CD4-positive, alpha-beta T cell treated with Interleukin-21 for 1 hour (primary cell): ENCODE measurements around the gene ZFHX3.

Experiments
- DNase-seq: peaks from one replicate; pipeline ENCODE4 v3.0.0-alpha.2; 2020

ZFHX3 gene

DNA sequence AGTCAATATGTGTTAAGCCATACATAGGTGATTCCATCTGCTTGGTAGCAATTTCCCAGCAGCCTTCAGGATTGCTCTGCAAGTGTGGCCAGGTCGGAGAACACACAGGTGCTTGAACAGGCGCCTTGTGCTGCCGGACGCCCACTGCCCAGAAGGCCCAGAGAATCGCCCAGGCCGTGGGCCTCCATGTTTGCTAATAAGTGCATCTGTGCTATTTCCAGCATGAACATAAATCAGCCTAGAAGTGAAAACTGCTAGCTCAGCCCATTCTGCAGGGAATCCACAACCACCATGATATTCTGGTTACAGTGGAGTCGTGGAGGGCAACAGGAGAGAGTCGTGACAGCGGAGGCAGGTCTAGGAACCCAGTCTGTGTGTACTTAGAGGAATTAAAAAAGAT lies 78.1 kb downstream of the ZFHX3 start:
- DNase-seq = no peak

DNA sequence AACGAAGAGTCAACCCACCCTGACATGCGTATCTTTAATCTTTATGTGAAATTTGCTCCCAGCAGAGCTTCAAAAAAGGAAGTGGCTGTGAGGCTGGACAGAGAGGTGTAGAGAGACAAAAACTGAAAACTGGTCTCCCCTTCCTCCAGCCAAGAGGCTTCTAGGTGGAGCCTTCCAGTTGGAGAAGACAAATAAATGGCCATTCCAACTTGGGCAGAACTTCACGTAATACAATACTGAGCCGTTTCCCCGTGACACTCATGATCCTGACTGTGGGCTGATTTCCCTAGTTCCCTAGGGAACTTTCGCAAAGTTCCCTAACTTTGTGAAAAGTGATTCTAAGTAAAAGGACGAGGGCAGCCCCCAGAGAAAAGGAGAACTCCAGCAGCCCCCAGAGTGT lies 78.8 kb downstream of the ZFHX3 start:
- no peak for DNase-seq

DNA sequence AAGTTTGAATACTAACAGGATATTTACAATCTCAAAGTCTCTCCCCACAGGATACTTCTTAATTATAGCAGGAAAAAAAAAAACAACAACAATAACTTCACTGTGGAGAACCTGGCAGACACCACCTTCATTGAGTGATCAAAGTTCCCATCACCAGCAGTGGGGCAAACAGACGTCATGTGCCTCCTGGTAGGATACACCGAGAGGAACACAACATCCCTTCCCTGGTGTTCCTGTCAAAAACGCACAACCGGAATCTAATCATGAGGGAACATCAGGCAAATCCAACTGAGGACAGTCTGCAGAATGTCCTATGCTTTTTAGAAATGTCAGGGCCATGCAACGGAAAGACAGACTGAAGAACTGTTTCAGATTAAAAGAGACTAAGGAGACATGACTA lies 80.0 kb downstream of the ZFHX3 start:
- DNase-seq = no peak

DNA sequence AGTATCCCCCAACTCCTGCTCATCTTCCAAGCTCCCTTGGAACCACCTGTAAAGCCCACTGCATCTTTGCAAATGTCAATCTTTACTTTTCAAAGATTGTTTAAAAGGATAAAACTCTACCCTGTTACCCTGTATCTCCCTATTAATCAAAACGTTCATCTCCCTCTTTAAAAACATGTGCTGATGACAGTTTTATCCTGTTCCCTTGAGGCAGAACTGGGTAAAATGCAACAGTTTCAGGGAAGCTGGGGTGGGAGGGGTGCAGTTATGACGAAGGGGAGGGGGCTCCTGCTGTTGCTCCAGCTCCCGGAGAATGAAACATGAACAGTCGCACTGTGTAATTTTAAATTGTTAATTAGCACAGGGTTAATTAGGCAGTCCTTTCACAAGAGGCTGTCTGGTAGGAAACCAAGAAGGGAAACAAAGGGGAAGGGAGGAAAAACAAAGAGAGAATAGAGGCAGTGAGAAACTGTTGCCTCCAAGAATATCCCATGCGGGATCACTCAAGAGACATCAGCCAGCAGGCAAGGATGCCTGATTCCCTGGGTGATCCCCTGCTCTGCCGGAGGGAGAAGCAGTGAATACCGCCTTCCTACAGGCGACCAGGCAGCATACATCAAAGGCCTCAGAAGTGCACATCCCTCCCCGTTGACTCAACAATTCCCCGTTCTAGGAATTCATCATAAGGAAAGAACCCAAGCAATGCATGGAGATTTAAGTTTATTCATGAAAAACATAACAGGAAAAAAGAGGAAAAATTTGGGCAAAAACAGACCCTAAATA lies 84.2 kb downstream of the ZFHX3 start:
- DNase-seq = no peak

DNA sequence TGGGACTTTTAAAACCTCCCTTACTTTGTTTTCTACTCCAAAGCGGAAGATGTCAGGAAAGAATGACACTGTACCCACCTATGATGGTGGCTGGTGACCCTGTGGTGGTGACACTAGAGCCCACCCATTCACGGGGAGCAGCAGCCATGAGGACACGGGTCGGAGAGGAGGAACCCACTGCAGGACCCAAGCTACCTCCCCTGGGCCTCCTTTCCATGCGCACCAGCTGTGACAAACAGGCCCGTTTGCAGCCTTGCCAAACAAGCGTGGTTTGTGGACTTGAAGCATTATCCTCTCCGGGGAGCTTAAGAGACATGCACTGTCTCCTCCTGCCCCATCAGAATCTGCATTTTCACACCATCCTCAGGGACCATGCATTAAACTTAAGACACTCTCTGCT lies 85.6 kb downstream of the ZFHX3 start:
- DNase-seq = no peak

DNA sequence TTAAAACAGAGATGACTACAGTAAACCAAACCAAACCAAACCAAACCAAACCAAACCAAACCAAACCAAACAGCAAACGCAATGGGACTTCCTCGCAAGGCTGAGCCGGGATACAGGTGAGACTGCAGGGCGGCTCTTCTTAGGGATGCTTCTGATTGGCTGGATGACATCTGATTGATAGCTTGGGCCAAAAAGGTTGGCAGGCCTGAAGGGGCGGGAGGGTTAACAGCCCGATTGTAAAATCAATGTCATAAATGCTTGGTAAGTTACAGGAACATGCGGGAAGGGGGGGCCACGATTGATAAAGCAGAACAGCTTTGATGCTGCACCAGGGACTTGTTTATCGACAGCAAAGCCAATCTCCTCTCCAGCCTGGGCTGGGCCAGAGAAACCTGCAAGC lies 86.1 kb downstream of the ZFHX3 start:
- no peak for DNase-seq

DNA sequence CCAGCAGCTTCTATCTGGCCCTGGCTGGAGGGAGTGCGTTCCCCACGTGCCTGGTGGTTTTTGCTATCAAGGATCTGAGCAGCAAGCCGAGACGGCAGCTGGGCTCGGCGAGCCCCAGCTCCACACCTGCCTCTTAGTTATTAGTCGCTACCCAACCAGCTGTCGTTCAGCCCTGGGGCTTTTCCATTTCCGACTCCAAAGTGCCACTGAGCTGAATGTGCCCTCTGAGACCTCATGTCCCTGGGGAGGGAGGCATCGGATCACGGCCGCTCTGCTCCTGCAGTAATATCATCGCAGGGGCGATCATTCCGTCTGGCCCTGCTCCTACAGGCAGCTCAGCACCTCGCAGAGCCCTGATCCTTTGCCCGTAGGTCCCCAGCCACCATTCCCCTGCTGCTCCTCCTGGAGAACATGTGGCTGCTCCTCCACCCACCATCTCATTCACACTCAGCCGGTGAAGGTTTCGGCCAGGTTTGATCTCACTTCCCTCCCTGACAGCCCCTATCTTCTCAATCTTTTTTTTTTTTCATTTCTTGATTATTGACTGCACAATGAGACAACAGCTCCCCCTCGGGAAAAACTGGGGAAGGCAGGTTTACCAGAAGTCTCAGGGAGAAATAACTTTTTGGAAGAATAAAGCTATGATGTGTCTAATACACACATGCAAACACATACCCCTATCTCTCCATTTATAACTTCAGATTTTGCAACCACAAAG lies 86.7 kb downstream of the ZFHX3 start:
- no peak for DNase-seq

DNA sequence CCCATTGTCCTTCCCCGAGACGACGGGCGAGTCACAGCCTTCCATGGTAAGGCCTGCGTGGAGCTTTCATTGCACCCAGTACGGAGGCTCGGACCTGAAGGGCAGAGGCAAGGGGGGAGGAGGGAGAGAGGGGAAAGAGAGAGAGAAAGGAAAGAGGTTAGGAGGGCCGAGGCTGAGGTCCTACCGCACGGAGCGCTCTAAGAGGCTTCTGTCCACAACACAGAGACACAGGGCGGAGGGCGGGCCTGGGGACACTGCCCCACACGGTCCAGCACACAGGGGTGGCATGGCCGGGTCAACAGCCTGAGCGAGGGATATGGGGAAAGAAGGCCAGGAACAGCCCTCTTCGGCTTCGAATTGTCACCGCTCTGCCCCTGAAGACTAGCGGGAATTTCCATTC lies 87.8 kb downstream of the ZFHX3 start:
- no peak for DNase-seq

DNA sequence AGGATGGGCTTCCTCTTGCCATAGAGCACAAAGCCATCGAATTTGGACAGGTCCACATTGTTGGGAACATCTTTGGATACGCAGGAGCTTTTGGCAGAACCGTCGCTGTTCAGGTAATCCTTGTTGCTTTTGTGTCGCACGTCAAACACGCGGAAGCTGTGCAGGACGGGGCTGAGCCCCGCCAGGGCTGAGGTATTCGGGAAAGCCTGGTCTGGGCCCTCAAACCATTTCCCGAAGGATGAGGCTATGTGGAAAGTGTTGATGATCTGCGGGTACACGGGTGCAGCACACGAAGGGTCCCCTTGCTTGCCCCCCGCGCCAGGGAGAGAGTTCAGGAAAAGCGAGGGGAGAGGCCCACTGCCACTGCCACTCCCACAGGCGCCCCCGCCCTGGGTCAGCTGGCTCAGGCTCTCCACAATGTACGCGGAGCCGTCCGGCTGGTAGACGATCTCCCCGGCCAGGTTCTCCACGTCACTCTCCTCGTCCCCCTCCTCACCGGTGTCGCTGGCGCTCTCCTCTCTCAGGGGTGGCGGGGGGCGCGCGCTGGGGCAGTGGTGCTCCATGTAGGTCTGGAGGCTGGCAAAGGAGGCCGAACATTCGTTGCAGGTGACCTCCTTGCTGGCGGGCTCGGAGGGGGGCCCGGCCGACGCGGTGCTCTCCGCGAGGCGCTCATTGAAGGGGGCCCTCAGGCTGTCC lies 88.5 kb downstream of the ZFHX3 start:
- DNase-seq = no peak

DNA sequence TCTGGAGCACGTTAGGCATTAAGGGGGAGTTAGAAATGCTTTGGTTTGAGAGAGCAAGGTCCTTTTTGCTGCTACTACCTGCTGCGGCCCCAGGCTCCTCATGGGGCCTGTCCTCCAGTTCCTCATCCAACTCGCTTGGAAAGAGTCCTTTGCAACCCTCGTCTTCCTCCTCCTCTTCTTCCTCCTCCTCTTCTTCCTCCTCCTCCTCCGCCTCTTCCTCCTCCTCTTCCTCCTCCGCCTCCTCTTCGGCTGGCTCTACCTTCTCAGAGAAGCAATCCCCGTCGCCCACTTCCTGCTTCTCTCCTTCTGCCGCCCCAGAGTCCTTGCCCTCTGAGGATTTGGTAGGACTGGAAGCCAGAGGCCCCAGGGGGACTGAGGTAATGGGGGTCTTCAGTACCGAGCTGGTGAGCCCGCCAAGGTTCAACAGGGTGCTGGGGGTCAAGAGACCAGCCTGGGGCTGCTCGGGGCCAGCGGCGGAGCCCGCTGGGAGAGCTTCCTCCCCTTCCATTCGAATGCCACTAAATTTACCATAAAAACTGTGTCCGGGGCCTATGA lies 89.3 kb downstream of the ZFHX3 start:
- DNase-seq = no peak

DNA sequence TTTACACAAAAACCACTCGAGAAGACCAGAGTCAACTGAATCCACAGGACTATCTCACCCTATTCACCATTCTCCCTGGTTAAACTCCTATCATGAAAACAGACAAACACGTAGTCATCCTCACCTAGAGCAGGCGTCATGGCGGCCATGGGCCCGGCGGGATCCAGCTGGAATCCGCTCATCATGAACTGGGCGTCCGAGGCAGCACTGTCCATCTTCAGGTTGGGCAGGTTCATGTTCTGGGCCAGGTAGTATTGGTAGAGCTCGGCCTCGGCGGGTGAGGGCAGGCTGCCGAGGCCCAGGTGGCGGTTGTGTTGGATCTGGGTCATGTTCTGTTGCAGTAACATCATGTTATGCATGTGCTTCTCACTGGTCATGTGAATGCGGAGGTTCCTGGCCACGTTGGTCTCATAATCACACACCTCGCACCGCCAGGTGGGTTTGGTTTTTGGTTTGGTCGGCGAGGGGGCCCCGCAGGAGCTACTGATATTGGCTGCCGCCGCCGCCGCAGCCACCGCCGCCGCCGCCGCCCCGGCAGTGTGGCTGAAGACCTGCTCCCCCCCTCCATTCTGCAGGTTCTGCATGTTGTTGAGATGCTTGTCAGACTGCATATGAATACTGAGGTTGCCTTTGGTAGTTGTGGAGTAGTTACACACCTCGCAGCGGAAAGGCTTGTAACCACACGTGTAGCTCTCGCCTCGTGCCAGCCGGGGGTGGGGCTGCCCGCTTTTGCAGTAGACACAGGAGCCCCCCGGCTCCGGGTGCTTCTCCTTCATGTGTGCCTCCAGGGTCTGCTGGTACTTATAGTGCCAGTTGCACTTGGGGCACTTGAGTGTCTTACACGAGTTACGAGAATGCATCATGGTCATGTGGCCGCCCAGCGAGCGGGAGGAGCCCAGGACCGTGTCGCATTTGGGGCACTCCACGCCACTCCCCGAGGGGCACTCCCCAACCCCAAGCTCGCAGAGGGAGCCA lies 90.3 kb downstream of the ZFHX3 start:
- no peak for DNase-seq

DNA sequence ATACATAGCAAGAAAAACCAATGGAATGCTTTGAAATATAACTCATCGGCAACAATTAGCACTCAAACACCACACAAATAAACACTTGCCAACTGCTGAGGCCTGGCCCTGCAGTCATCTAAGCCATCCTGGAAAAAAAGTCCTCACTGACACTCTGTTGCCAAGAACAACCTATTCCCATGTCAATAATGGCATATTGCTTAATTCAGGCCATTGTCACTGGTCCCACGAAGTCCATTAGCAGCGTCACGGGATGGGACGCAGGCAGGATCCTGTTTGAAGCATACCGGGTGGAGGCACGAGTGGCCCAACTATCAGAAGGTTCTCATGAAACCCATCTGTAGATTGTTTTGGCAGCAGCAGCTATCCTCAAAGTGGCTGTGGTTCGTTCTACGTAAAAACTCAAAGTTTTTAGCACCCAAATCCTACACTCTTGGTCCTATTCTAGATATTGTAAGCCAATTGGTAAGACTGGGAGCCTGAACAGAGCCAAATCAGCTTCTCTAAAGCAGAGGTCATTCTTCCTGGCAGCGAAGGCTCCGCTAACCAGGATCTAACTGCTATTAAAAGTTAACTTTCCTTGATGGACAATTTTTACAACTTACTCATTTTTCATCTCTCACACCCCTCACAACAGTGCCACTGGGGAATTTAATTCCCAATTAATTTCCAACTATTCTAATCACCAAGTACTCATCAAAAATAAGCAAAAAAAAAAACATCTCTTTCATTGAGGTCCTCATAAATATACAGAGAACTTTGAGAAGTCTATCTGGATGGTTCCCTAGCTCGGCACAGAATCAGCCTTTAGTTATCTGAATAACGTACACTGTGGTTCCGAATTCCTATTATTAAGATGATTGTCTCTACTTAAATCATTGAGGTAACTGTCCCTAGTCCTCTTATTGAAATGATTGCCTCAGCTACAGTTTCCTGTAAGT lies 91.5 kb downstream of the ZFHX3 start:
- DNase-seq = no peak

DNA sequence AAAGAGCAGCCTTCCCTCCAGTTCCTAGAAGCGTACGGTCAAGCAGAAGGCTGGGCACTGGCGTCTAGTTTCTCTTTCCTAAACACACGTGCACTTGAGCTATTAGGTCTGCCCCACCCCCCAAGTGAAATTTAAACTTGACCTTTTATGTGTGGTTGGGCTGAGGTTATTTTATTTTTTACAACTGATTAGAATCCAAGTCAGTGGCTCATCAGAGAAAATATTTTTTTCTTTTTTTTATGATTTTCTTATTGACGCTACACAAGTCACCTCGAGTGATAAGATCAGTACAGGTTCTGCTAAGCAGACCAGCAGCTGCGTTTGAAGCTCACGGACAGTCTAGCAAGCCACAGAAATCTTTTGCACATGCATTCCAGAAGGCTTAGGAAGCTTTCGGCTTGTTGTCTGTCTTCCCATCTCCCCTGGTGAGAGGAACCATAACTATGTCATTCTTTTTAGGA lies 95.1 kb downstream of the ZFHX3 start:
- DNase-seq = no peak

DNA sequence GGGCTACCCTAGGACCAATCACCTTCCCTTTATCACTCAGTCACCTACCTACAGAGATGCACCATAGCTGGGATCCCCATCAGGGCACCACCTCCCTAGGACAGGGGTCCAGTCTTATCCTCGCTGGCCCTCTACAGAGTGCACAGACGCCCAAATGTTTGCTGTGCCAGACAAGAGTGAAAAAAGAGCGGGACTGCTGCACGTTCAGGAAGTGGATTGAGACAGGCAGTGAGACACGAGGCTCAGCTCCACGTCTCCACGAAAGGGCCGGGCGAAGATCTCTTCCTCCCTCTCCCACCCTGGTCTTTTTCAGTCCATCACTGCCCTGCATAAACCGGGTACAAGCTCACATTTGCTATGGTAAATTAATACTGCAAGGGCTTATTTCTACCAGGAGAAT lies 95.5 kb downstream of the ZFHX3 start:
- DNase-seq = no peak

DNA sequence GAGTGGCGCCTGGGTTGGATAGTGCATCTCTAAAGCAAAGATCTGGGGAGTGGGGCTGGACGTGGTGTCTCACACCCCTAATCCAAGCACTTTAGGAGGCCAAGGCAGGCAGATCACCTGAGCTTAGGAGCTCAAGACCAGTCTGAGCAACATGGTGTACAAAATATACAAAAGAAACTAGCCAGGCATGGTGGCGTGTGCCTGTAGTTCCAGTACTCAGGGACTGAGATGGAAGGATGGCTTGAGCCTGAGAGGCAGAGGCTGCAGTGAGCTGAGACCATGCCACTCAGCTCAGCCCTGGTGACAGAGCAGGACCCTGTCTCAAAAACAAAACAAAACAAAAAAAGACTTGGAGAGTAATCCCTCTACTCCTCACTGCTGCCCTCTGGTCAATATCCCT lies 96.0 kb downstream of the ZFHX3 start:
- DNase-seq = no peak

DNA sequence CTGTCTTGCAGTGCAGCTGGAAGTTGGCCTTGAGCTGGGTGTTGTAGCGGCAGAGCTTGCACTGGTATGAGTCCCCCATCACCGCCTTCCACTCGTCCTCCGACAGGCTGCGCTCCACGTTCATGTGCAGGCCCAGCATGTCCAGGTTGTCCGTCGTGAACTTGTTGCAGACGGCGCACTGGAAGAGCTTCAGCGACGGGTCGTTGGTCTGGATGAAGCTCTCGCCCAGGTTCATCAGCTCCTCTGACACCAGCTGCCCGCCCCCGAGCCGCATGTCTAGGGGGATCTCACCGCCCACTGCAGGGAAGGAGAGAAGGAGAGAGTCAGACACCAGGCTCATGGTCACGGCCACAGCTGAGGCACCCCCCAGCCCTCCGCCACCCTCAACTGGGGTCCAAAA lies 97.3 kb downstream of the ZFHX3 start:
- no peak for DNase-seq

DNA sequence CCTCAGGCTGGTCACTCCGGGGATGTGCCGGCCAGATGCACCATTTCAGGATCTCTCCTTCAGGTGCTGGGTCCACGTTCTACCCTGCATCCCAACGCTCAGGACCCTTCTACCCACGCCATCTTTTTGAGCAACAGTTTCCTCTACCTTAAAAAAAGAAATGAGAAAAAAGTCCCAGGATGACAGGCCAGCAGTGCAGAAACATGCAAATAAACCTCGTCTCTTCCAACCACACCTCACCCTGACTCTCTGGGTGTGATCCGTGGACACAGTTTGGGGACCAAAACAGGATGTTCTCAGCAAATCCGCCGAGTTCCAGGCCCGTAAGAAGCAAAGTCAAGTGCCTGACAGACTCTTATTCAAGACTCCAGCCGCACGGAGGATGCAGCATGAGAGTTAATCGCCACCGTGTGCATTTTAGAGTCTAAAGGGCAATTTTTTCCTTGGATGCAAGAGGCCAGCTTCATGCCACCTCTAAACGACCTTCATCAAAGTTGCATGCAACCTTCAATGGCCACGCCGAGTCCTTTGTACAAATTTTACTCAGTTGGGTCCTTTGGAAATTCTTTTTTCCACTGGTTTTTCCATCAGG lies 99.6 kb downstream of the ZFHX3 start:
- no peak for DNase-seq

DNA sequence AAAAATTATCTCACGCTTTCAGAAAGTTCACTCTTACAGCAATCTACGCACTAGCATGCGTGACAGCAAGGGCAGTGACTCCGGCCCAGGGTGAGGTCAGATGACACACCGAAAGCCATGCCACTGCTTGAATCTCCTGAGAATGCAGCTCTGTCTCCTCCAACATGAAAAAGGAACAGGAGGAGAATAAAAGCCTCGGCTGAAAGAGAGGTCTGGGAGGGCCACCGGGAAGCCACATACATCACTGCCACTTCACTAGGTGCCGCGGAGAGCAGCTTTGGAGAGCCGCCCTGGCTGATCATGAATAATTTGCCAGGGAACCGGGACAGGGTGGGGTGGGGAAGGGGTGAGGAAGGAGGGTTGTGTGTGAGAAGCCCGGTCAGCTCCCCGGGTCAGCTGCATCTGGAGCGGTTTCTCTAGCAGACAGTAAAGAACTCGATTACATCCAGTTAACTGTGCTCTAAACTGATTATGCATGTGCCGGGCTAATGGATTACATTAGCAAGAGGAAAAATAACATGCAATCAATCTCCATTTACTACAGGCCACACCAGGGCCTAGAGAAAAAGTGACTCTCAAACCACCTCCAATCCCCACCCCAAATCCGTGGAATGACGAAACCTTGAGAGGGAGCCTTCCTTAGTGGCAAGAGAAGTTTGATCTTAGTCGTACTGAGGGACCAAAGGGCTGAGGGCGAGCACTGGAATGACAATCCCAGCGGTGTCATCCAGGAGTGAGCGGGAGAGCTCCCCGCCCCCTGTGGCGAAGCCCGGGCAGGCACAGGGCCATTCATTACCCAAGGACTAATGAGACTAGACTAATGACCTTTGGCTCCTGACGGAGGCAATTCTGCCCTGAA lies 100.3 kb downstream of the ZFHX3 start:
- DNase-seq = no peak

DNA sequence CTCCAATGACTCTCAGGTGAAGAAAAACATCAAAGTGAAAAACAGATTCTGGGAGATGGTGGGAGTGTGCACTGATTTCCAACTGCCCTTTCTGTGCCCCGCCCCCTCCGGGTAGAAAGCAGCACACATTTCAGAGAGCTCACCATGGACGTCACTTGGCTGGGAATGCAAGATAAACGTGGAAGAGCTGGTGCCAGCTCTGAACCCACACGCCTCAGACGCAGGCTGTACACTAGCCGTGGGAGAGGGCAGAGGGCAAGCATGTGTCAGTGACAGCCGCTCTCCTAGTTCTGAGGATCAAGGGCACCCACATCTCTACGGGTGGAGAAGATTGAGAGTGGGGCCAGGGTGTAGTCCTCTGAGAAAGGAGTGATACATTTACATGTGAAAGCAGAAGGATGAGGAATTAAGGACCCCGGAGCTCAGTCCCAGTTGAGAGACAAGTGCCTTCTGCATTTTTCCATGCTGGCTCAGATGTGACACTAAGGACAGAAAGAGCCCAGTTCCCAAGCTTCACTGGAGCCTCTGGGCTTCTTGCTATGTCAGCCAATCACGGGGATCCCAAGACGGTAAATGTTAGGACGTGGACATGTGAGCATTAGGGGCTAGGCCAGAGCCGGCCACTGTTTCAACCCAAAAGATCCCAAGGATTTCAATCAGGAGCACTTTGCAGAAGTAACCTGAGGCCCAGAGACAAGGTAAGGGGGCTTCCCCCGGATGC lies 101.3 kb downstream of the ZFHX3 start:
- DNase-seq = no peak
